Upper lobe of left lung (tissue), 4 donors: Measurements from ENCODE around the gene KANK3.

Experiments
- CTCF ChIP-seq, 6 experiments: fragments of 450-650 bp in 4 of 6; fragments of 200-600 bp in 2 of 6; sonication (generic) in 2 of 6; IDR thresholded peaks; one replicate each; pipeline ENCODE4 v1.5.1; 2016 to 2019; ENCODE audit warnings: antibody characterized with exemption in 6 of 6
- EP300 ChIP-seq, 4 donors: sonication (generic); formaldehyde crosslinking; IDR thresholded peaks; one replicate each; pipeline ENCODE4 v1.5.1; 2017; ENCODE audit warnings: antibody characterized with exemption in 4 of 4, control low read depth in 2 of 4
- POLR2A ChIP-seq, 4 donors: fragments of 450-650 bp; IDR thresholded peaks; one replicate each; pipeline ENCODE4 v1.5.1; 2016 to 2017; ENCODE audit warnings: antibody characterized with exemption in 4 of 4, mild to moderate bottlenecking in 2 of 4
- POLR2AphosphoS5 ChIP-seq, 2 donors: sonication (generic); formaldehyde crosslinking; IDR thresholded peaks; one replicate each; pipeline ENCODE4 v1.5.1; 2017; ENCODE audit warnings: antibody characterized with exemption in 2 of 2

- TF ChIP-seq POLR2AphosphoS5 (IDR thresholded peaks at IDR 0.05) (no peak), POLR2A (IDR thresholded peaks at IDR 0.05) (no peak), CTCF (IDR thresholded peaks at IDR 0.05) (no peak), EP300 (IDR thresholded peaks at IDR 0.05) (no peak)
Observed at GRCh38 chr19:8357007-8357521, 14.0 kb upstream of the KANK3 start.
